ENCODE measurements around the gene AKR1B1. TPM values are rescaled to one million over a fixed set of nuclear protein-coding genes. Genes with fewer than 3 reads are reported as not detected.
A peak's percentile ranks its signal among the peaks of the same experiment; 100 is the strongest.
"Not testable (repeated sequence)": the region's sequence is repeated elsewhere in the genome, so short reads cannot be mapped to it uniquely, and the experiment has no call there.

AKR1B1 gene
- polyA plus RNA-seq (2013, experiment 1 of 2; ENCODE audit: insufficient read length) = 131 TPM
- 130 TPM for polyA plus RNA-seq (2013, experiment 2 of 2; ENCODE audit: insufficient read length)

GRCh38 chr7:134458806-134459698 lies at the start of gene AKR1B1:
Gene AKR1B1 (minus strand): TSS chr7:134459100. CDS start chr7:134459062, 38 bp downstream.
- DNase-seq = peak; percentile 94

- no peak for DNase-seq
Observed at GRCh38 chr7:134505856-134506255, 47.0 kb upstream of the AKR1B1 start.

- no peak for DNase-seq
Observed at GRCh38 chr7:134504660-134505164, 45.8 kb upstream of the AKR1B1 start.

GRCh38 chr7:134502463-134503371 lies 43.8 kb upstream of the AKR1B1 start:
- peak; percentile 14 for DNase-seq

- no peak for DNase-seq
Observed at GRCh38 chr7:134500982-134501381, 42.1 kb upstream of the AKR1B1 start.

- DNase-seq = no peak
Observed at GRCh38 chr7:134500406-134500805, 41.5 kb upstream of the AKR1B1 start.

GRCh38 chr7:134495546-134495945 lies 36.6 kb upstream of the AKR1B1 start:
- DNase-seq = no peak

GRCh38 chr7:134493091-134493490 lies 34.2 kb upstream of the AKR1B1 start:
- no peak for DNase-seq

GRCh38 chr7:134487721-134488120 lies 28.8 kb upstream of the AKR1B1 start:
- DNase-seq = not testable (repeated sequence)

- no peak for DNase-seq
Observed at GRCh38 chr7:134485203-134485602, 26.3 kb upstream of the AKR1B1 start.

GRCh38 chr7:134483296-134483695 lies 24.4 kb upstream of the AKR1B1 start:
- DNase-seq = no peak

GRCh38 chr7:134482858-134483257 lies 24.0 kb upstream of the AKR1B1 start:
- no peak for DNase-seq

GRCh38 chr7:134481167-134481566 lies 22.3 kb upstream of the AKR1B1 start:
- no peak for DNase-seq

- DNase-seq = peak; percentile 75
Observed at GRCh38 chr7:134480730-134481129, 21.8 kb upstream of the AKR1B1 start.

GRCh38 chr7:134480202-134480601 lies 21.3 kb upstream of the AKR1B1 start:
- no peak for DNase-seq

GRCh38 chr7:134478707-134479106 lies 19.8 kb upstream of the AKR1B1 start:
- no peak for DNase-seq

GRCh38 chr7:134477954-134478353 lies 19.1 kb upstream of the AKR1B1 start:
- DNase-seq = no peak

- no peak for DNase-seq
Observed at GRCh38 chr7:134476044-134476443, 17.1 kb upstream of the AKR1B1 start.

- no peak for DNase-seq
Observed at GRCh38 chr7:134474828-134475227, 15.9 kb upstream of the AKR1B1 start.

GRCh38 chr7:134473861-134474291 lies 15.0 kb upstream of the AKR1B1 start:
- peak; percentile 35 for DNase-seq

GRCh38 chr7:134472572-134473244 lies 13.8 kb upstream of the AKR1B1 start:
- DNase-seq = no peak

GRCh38 chr7:134470864-134471263 lies 12.0 kb upstream of the AKR1B1 start:
- peak; percentile 20 for DNase-seq

All from fibroblast of skin of scalp (primary cell).